GM12874 (cell line): ENCODE data around the gene KCNK16.

ENCODE experiments used
- CTCF ChIP-seq: IDR thresholded peaks from 2 replicates; pipeline ENCODE4 v1.5.1; 2011; ENCODE audit warnings: low read depth, mild to moderate bottlenecking, control low read depth, low read length, moderate library complexity; ENCODE audit not compliant: insufficient read depth

KCNK16 gene

GRCh38 chr6:39330057-39330456 is 7.6 kb upstream of the KCNK16 start:
- TF ChIP-seq CTCF = no peak

- no peak for TF ChIP-seq CTCF
These were observed 5.6 kb upstream of the KCNK16 start for GRCh38 chr6:39328066-39328465.

- TF ChIP-seq CTCF = no peak
These were observed 5.0 kb upstream of the KCNK16 start for GRCh38 chr6:39327507-39327906.

GRCh38 chr6:39321761-39322160 is 741 bp downstream of the KCNK16 start:
- no peak for TF ChIP-seq CTCF

- no peak for TF ChIP-seq CTCF
These were observed 2.0 kb downstream of the KCNK16 start for GRCh38 chr6:39320363-39320984.

GRCh38 chr6:39319621-39320362 is 2.7 kb downstream of the KCNK16 start:
- no peak for TF ChIP-seq CTCF

- no peak for TF ChIP-seq CTCF
These were observed 5.2 kb downstream of the KCNK16 start for GRCh38 chr6:39317256-39317655.
